ENCODE data around the gene RNF182.

- TF ChIP-seq YY1 (IDR thresholded peaks at IDR 0.05; ENCODE audit: insufficient read depth, insufficient read length): no peak
- no peak for TF ChIP-seq SUZ12 (IDR thresholded peaks at IDR 0.05; ENCODE audit: extremely low read depth, insufficient read depth, insufficient read length)
Observed at GRCh38 chr6:13877051-13877450, 47.7 kb upstream of the RNF182 start.

Measured in NT2/D1 (cell line).